Progenitor cell of endocrine pancreas (in vitro differentiated cells): ENCODE results near the gene LPAR3. TPM values are rescaled to one million over a fixed set of nuclear protein-coding genes. Genes with fewer than 3 reads are reported as not detected.

Experiments used
- DNase-seq: peaks from one replicate; pipeline ENCODE4 v3.0.0; 2021; ENCODE audit warnings: low spot score; ENCODE audit not compliant: unreplicated experiment
- H3K27ac Mint-ChIP-seq: 2 replicates; pipeline ENCODE4 v1.8.0; 2021; ENCODE audit warnings: mild to moderate bottlenecking, moderate library complexity, mixed read lengths
- H3K27me3 Mint-ChIP-seq: 2 replicates; pipeline ENCODE4 v1.8.0; 2021; ENCODE audit warnings: mixed read lengths
- H3K36me3 Mint-ChIP-seq: 2 replicates; pipeline ENCODE4 v1.8.0; 2022; ENCODE audit warnings: mixed read lengths; ENCODE audit not compliant: insufficient read depth
- H3K4me1 Mint-ChIP-seq: 2 replicates; pipeline ENCODE4 v1.8.0; 2021; ENCODE audit warnings: low read depth, mixed read lengths
- H3K4me3 Mint-ChIP-seq: 2 replicates; pipeline ENCODE4 v1.8.0; 2021; ENCODE audit warnings: low read depth, mild to moderate bottlenecking, moderate library complexity, mixed read lengths
- H3K9me3 Mint-ChIP-seq: 2 replicates; pipeline ENCODE4 v1.8.0; 2021; ENCODE audit warnings: low read depth, mixed read lengths
- total RNA-seq: library from RNA; stranded (reverse); gene quantifications from 2 replicates; pipeline ENCODE4 v1.2.1, GENCODE V29; 2021
- TF ChIP-seq, protein P1 (sequence below): fragments of 200-600 bp; sonication (generic); IDR thresholded peaks from one replicate; pipeline ENCODE4 v1.5.0; 2021; ENCODE audit warnings: antibody characterized with exemption, mild to moderate bottlenecking; ENCODE audit not compliant: unreplicated experiment

The LPAR3 gene
- total RNA-seq, 1 donor from 2014 or later: 5.1 TPM

DNA sequence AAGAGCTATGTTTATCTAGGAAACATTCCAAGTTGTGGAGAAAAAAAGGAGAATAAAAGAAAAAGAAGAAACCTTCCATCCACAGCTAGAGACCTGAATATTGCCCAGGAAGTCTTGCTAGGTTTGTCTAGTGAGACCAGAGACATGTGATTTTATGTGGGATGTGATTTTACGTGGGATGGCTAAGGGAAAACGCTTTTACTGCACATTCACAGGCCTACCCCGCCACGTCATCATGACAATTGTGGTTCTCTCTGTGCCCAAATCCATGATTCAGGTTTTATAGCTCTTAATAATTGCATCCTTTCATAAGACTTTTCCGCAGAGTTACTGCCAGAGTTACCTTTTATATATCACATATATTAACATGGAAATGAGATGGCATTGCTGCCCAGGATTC is 116.4 kb downstream of the LPAR3 start:
- no peak overlapping the region for H3K27ac Mint-ChIP-seq
- H3K4me1 Mint-ChIP-seq: peaks cover 15% of the 10 kb centered on the region
- no peak overlapping the region for H3K4me3 Mint-ChIP-seq
- H3K36me3 Mint-ChIP-seq: no peaks in the 10 kb centered on the region
- no peak for DNase-seq
- H3K27me3 Mint-ChIP-seq: peaks cover 6% of the 10 kb centered on the region
- H3K9me3 Mint-ChIP-seq: no peaks in the 10 kb centered on the region
- TF ChIP-seq, protein P1, sequence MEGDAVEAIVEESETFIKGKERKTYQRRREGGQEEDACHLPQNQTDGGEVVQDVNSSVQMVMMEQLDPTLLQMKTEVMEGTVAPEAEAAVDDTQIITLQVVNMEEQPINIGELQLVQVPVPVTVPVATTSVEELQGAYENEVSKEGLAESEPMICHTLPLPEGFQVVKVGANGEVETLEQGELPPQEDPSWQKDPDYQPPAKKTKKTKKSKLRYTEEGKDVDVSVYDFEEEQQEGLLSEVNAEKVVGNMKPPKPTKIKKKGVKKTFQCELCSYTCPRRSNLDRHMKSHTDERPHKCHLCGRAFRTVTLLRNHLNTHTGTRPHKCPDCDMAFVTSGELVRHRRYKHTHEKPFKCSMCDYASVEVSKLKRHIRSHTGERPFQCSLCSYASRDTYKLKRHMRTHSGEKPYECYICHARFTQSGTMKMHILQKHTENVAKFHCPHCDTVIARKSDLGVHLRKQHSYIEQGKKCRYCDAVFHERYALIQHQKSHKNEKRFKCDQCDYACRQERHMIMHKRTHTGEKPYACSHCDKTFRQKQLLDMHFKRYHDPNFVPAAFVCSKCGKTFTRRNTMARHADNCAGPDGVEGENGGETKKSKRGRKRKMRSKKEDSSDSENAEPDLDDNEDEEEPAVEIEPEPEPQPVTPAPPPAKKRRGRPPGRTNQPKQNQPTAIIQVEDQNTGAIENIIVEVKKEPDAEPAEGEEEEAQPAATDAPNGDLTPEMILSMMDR: no peak

DNA sequence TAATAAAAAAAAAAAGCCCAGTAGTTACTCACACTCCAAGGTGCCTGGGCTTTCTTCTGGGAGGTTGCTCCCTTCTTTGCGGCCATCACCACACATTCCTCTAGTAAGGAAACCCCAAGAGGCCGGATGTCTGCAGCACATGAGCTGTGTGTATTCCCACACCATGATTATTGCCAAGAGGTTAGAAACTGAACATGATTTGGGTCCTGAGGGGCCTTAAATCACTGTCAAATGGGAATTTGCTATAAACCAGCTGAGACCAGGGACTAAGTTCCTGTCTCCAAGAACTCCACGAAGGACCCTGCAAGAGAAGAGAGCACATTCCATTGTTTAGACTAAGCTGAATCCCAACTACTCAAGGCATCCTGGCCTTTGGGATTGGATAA is 117.5 kb downstream of the LPAR3 start:
- H3K27ac Mint-ChIP-seq: no peak overlapping the region
- peaks cover 15% of the 10 kb centered on the region for H3K4me1 Mint-ChIP-seq
- no peak for DNase-seq
- H3K27me3 Mint-ChIP-seq: peaks cover 1% of the 10 kb centered on the region
- no peaks in the 10 kb centered on the region for H3K36me3 Mint-ChIP-seq
- no peaks in the 10 kb centered on the region for H3K9me3 Mint-ChIP-seq
- H3K4me3 Mint-ChIP-seq: no peak overlapping the region
- TF ChIP-seq, protein P1: no peak

DNA sequence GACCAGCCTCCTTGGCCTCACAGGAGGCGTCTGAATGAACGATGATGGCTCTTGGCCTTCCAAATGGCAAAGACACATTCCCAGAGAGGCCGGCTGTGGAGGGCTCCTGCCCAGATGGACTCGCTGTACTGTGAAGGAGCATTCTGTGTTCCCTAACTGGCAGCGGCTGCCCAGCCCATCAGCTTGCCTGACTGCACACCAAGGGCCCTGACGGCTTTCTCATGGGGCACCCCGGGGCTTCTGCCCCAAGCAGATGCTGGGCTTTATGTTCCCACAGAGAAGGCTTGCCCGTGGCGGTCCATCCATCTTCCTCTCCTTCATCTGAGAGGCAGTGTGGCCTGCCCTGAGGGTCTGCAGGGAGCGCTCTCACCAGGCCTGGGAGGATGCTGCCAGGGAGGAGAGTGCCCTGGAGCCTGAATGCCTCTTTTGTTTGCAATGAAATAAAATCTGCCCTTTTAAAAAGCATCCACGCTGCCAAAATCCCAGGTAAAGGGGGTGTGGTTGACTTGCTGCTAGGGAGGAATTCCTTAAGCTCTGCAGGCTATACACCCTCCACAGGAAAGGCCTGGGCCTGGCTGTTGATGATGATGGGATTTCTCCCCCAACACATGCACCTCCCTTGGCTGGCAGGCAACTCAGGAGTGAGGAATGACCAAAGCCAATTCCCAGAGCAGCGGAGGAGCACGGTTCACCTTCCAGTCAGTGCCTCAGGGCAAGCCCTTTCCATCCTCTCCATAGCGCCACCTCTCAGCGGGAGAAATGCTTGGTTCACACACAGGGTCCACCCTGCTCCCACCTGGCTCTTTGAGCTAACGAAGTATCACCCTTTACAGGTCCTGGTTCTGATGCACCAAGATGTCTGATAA is 118.1 kb downstream of the LPAR3 start:
- no peaks in the 10 kb centered on the region for H3K36me3 Mint-ChIP-seq
- no peak overlapping the region for H3K27ac Mint-ChIP-seq
- peaks cover 7% of the 10 kb centered on the region for H3K27me3 Mint-ChIP-seq
- no peak for DNase-seq
- H3K9me3 Mint-ChIP-seq: no peaks in the 10 kb centered on the region
- H3K4me3 Mint-ChIP-seq: no peak overlapping the region
- peaks cover 15% of the 10 kb centered on the region for H3K4me1 Mint-ChIP-seq
- TF ChIP-seq, protein P1: no peak

DNA sequence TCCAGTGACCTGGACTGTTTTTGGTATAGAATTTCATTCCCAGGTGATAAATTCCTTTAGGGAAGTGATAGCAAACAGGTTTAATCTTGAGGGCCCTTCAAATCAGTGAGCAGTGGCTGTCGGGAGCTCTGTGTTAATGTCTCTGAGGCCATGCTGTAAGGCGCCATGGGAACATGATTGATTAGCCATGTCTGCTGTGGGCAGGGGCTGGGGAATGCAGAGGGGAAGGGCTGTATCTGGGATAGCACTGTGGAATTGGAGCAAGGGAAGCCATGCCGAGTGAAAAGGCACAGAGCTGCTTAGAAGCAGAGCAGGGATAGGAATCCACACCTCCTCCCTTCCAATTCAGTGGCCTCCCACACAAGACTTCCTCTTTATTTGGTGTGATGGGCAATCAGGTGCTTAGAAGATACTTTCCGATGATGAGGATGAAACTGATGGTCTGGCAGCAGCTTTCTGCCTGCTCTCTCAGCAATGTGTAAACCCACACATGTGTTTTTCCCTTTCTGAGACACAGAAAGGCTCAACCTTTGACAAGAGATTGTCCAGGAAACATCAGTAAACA is 119.0 kb downstream of the LPAR3 start:
- Mint-ChIP-seq H3K9me3 (no peaks in the 10 kb centered on the region), H3K27ac (peak overlapping the region; percentile 7), H3K36me3 (no peaks in the 10 kb centered on the region), H3K27me3 (peaks cover 16% of the 10 kb centered on the region), H3K4me1 (peaks cover 15% of the 10 kb centered on the region), H3K4me3 (no peak overlapping the region)
- DNase-seq: no peak
- TF ChIP-seq, protein P1: no peak

DNA sequence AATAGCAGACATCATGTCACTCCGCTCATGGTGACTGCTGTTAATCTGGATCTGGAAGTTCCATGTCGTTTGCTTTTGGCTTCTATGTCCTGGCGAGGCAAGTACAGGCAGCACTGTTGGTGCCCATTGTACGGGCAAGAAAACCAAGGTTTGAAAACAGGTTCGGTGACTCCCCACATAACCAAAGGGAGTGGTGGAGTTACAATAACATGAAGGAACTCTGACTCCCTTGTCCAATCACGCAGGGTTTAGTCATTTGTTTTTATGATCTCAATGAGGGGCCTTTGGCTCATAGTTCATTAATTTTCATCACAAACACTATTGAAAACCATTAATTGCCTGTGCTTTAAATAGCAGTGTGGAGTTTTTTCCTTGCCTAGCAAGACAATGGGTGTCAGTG is 119.8 kb downstream of the LPAR3 start:
- Mint-ChIP-seq H3K27me3 (peaks cover 23% of the 10 kb centered on the region), H3K27ac (no peak overlapping the region), H3K4me3 (no peak overlapping the region), H3K9me3 (no peaks in the 10 kb centered on the region), H3K4me1 (peaks cover 15% of the 10 kb centered on the region), H3K36me3 (no peaks in the 10 kb centered on the region)
- DNase-seq: no peak
- TF ChIP-seq, protein P1: no peak
